ENCODE data around the gene FER1L5.
"Not testable (repeated sequence)": the region's sequence is repeated elsewhere in the genome, so short reads cannot be mapped to it uniquely, and the experiment has no call there.

Gene FER1L5

GRCh38 chr2:96664366-96664925, 21.9 kb downstream of the FER1L5 start:
- Histone ChIP-seq H2BK12ac (ENCODE audit: low read length) (no peak overlapping the region), H3K27me3 (ENCODE audit: insufficient read depth, low read length) (no peaks in the 10 kb centered on the region), H3K4ac (ENCODE audit: low read depth, low read length) (no peak overlapping the region), H2BK5ac (ENCODE audit: low read depth, low read length, poor library complexity) (no peak overlapping the region), H3K4me2 (ENCODE audit: low read length) (no peak overlapping the region), H4K91ac (ENCODE audit: low read depth, low read length) (no peak overlapping the region), H2AFZ (ENCODE audit: insufficient read depth, low read length, poor library complexity) (no peak overlapping the region), H3K23ac (ENCODE audit: low read length) (no peak overlapping the region), H3K9ac (ENCODE audit: low read length) (no peak overlapping the region), H2AK5ac (ENCODE audit: low read length) (no peak overlapping the region), H4K8ac (ENCODE audit: low read depth, low read length) (no peak overlapping the region), H2BK120ac (ENCODE audit: insufficient read depth, low read length, poor library complexity) (no peak overlapping the region), H3K9me3 (ENCODE audit: insufficient read depth, low read depth, low read length) (no peaks in the 10 kb centered on the region), H3K4me1 (ENCODE audit: control insufficient read depth in 1 of 2, insufficient read depth in 2 of 2, low read length in 2 of 2) (peaks cover under 1 to 3% of the 10 kb centered on the region in 2 experiments), H3K79me2 (ENCODE audit: control insufficient read depth, insufficient read depth, low read length, poor library complexity) (peaks cover 2% of the 10 kb centered on the region), H3K14ac (ENCODE audit: low read length) (no peak overlapping the region), H3K27ac (ENCODE audit: low read depth, low read length) (no peak overlapping the region), H3K36me3 (ENCODE audit: control insufficient read depth in 1 of 2, insufficient read depth in 2 of 2, low read length in 2 of 2) (no peaks in the 10 kb centered on the region), H3K4me3 (ENCODE audit: low read depth, low read length) (no peak overlapping the region), H4K12ac (ENCODE audit: low read depth, low read length) (no peak overlapping the region), H3K18ac (ENCODE audit: low read length) (no peak overlapping the region), H3K79me1 (ENCODE audit: low read length) (peaks cover 1% of the 10 kb centered on the region)
- peak; percentile 69 to 95 for DNase-seq
- WGBS (ENCODE audit: extremely low coverage, insufficient coverage, insufficient read length), result no CpG with 5 or more reads among the region's 3 CpGs

GRCh38 chr2:96665083-96665569, 22.6 kb downstream of the FER1L5 start:
- Histone ChIP-seq H4K8ac (ENCODE audit: low read depth, low read length) (no peak overlapping the region), H3K79me1 (ENCODE audit: low read length) (peaks cover 1% of the 10 kb centered on the region), H3K4ac (ENCODE audit: low read depth, low read length) (no peak overlapping the region), H3K4me2 (ENCODE audit: low read length) (no peak overlapping the region), H2BK5ac (ENCODE audit: low read depth, low read length, poor library complexity) (no peak overlapping the region), H4K12ac (ENCODE audit: low read depth, low read length) (no peak overlapping the region), H3K14ac (ENCODE audit: low read length) (peak overlapping the region; percentile 49), H3K27ac (ENCODE audit: low read depth, low read length) (peak overlapping the region; percentile 55), H3K36me3 (ENCODE audit: control insufficient read depth in 1 of 2, insufficient read depth in 2 of 2, low read length in 2 of 2) (no peaks in the 10 kb centered on the region), H3K9me3 (ENCODE audit: insufficient read depth, low read depth, low read length) (no peaks in the 10 kb centered on the region), H3K4me1 (ENCODE audit: control insufficient read depth in 1 of 2, insufficient read depth in 2 of 2, low read length in 2 of 2) (peaks cover 3 to 4% of the 10 kb centered on the region in 2 experiments), H3K4me3 (ENCODE audit: low read depth, low read length) (no peak overlapping the region), H2BK120ac (ENCODE audit: insufficient read depth, low read length, poor library complexity) (no peak overlapping the region), H4K91ac (ENCODE audit: low read depth, low read length) (no peak overlapping the region), H3K18ac (ENCODE audit: low read length) (no peak overlapping the region), H2AFZ (ENCODE audit: insufficient read depth, low read length, poor library complexity) (no peak overlapping the region), H2BK12ac (ENCODE audit: low read length) (no peak overlapping the region), H3K23ac (ENCODE audit: low read length) (no peak overlapping the region), H3K79me2 (ENCODE audit: control insufficient read depth, insufficient read depth, low read length, poor library complexity) (peaks cover 2% of the 10 kb centered on the region), H3K27me3 (ENCODE audit: insufficient read depth, low read length) (no peaks in the 10 kb centered on the region), H2AK5ac (ENCODE audit: low read length) (no peak overlapping the region), H3K9ac (ENCODE audit: low read length) (no peak overlapping the region)
- no CpG with 5 or more reads among the region's 3 CpGs for WGBS (ENCODE audit: extremely low coverage, insufficient coverage, insufficient read length)
- DNase-seq, result peak; percentile 82 to 95

GRCh38 chr2:96665717-96666116, 23.2 kb downstream of the FER1L5 start:
- not testable (repeated sequence) for H3K14ac ChIP-seq (ENCODE audit: low read length); H3K27ac ChIP-seq (ENCODE audit: low read depth, low read length); H3K4me3 ChIP-seq (ENCODE audit: low read depth, low read length); H3K4me1 ChIP-seq (ENCODE audit: control insufficient read depth in 1 of 2, insufficient read depth in 2 of 2, low read length in 2 of 2); H3K18ac ChIP-seq (ENCODE audit: low read length); H3K27me3 ChIP-seq (ENCODE audit: insufficient read depth, low read length); H3K4ac ChIP-seq (ENCODE audit: low read depth, low read length); H3K79me1 ChIP-seq (ENCODE audit: low read length); H2AK5ac ChIP-seq (ENCODE audit: low read length); H3K9me3 ChIP-seq (ENCODE audit: insufficient read depth, low read depth, low read length); DNase-seq; H3K4me2 ChIP-seq (ENCODE audit: low read length); H2AFZ ChIP-seq (ENCODE audit: insufficient read depth, low read length, poor library complexity); H3K36me3 ChIP-seq (ENCODE audit: control insufficient read depth in 1 of 2, insufficient read depth in 2 of 2, low read length in 2 of 2); H4K12ac ChIP-seq (ENCODE audit: low read depth, low read length); H2BK12ac ChIP-seq (ENCODE audit: low read length); H2BK120ac ChIP-seq (ENCODE audit: insufficient read depth, low read length, poor library complexity); H2BK5ac ChIP-seq (ENCODE audit: low read depth, low read length, poor library complexity); H3K23ac ChIP-seq (ENCODE audit: low read length); H4K8ac ChIP-seq (ENCODE audit: low read depth, low read length); H3K79me2 ChIP-seq (ENCODE audit: control insufficient read depth, insufficient read depth, low read length, poor library complexity); H3K9ac ChIP-seq (ENCODE audit: low read length)
- H4K91ac ChIP-seq (ENCODE audit: low read depth, low read length), result peak overlapping the region; percentile 15
- no CpG with 5 or more reads among the region's 3 CpGs for WGBS (ENCODE audit: extremely low coverage, insufficient coverage, insufficient read length)

- H3K23ac ChIP-seq (ENCODE audit: low read length), result no peak overlapping the region
- no peak overlapping the region for H3K27ac ChIP-seq (ENCODE audit: low read depth, low read length)
- no peak overlapping the region for H4K12ac ChIP-seq (ENCODE audit: low read depth, low read length)
- no peak overlapping the region for H2BK120ac ChIP-seq (ENCODE audit: insufficient read depth, low read length, poor library complexity)
- no peak overlapping the region for H3K4me2 ChIP-seq (ENCODE audit: low read length)
- H3K79me2 ChIP-seq (ENCODE audit: control insufficient read depth, insufficient read depth, low read length, poor library complexity), result no peaks in the 10 kb centered on the region
- H3K79me1 ChIP-seq (ENCODE audit: low read length), result peaks cover 1% of the 10 kb centered on the region
- H2BK12ac ChIP-seq (ENCODE audit: low read length), result no peak overlapping the region
- H4K8ac ChIP-seq (ENCODE audit: low read depth, low read length), result no peak overlapping the region
- peaks cover 4 to 5% of the 10 kb centered on the region in 2 experiments for H3K4me1 ChIP-seq (ENCODE audit: control insufficient read depth in 1 of 2, insufficient read depth in 2 of 2, low read length in 2 of 2)
- DNase-seq, result no peak
- H3K14ac ChIP-seq (ENCODE audit: low read length), result peak overlapping the region; percentile 17
- no peak overlapping the region for H3K18ac ChIP-seq (ENCODE audit: low read length)
- no CpG with 5 or more reads among the region's 11 CpGs for WGBS (ENCODE audit: extremely low coverage, insufficient coverage, insufficient read length)
- H2BK5ac ChIP-seq (ENCODE audit: low read depth, low read length, poor library complexity), result no peak overlapping the region
- no peak overlapping the region for H3K4me3 ChIP-seq (ENCODE audit: low read depth, low read length)
- H2AK5ac ChIP-seq (ENCODE audit: low read length), result no peak overlapping the region
- no peaks in the 10 kb centered on the region for H3K9me3 ChIP-seq (ENCODE audit: insufficient read depth, low read depth, low read length)
- H3K27me3 ChIP-seq (ENCODE audit: insufficient read depth, low read length), result no peaks in the 10 kb centered on the region
- H3K9ac ChIP-seq (ENCODE audit: low read length), result no peak overlapping the region
- H3K4ac ChIP-seq (ENCODE audit: low read depth, low read length), result no peak overlapping the region
- H3K36me3 ChIP-seq (ENCODE audit: control insufficient read depth in 1 of 2, insufficient read depth in 2 of 2, low read length in 2 of 2), result no peaks in the 10 kb centered on the region
- H4K91ac ChIP-seq (ENCODE audit: low read depth, low read length), result peak overlapping the region; percentile 56
- H2AFZ ChIP-seq (ENCODE audit: insufficient read depth, low read length, poor library complexity), result no peak overlapping the region
Measured at GRCh38 chr2:96668771-96669170, 26.2 kb downstream of the FER1L5 start.

Data from trophoblast cell (in vitro differentiated cells and primary cell).